Tibial nerve (tissue), 3 donors: ENCODE data around the gene PWP2.
"Not testable (repeated sequence)": the region's sequence is repeated elsewhere in the genome, so short reads cannot be mapped to it uniquely, and the experiment has no call there.

Source experiments
- CTCF ChIP-seq, 5 experiments: fragments of 200-600 bp in 3 of 5; fragments of 450-650 bp in 2 of 5; sonication (generic) in 3 of 5; IDR thresholded peaks; one replicate each; pipeline ENCODE4 v1.5.1; 2016 to 2019; ENCODE audit warnings: antibody characterized with exemption in 5 of 5, mild to moderate bottlenecking in 3 of 5, moderate library complexity in 2 of 5
- POLR2A ChIP-seq, 2 donors: fragments of 450-650 bp; IDR thresholded peaks; one replicate each; pipeline ENCODE4 v1.6.1; 2017; ENCODE audit warnings: antibody characterized with exemption in 2 of 2, mild to moderate bottlenecking in 2 of 2, moderate library complexity in 2 of 2

GRCh38 chr21:44154816-44155230 lies 47.6 kb downstream of the PWP2 start:
- not testable (repeated sequence) for TF ChIP-seq CTCF, POLR2A (IDR thresholded peaks at IDR 0.05)
